ENCODE measurements around the gene WIPI1. TPM values are rescaled to one million over a fixed set of nuclear protein-coding genes. Genes with fewer than 3 reads are reported as not detected.

WIPI1 gene
- total RNA-seq, 4 donors from 2014 or later = 62.6 to 313 (median 97.1) TPM

GRCh38 chr17:68431045-68431608 lies 26.2 kb downstream of the WIPI1 start:
- Histone ChIP-seq H3K4me1 (peaks cover 0 to 2% (median under 1%) of the 10 kb centered on the region in 4 donors), H3K9me3 (no peaks in the 10 kb centered on the region), H3K27ac (no peak overlapping the region), H3K4me3 (no peak overlapping the region), H3K27me3 (no peaks in the 10 kb centered on the region), H3K36me3 (peaks cover 0 to 85% (median 39%) of the 10 kb centered on the region in 4 donors)
- in situ Hi-C loops (cut with MboI; ENCODE audit: low pct_ligation_motif_present in 1 of 4, low pct_unique_long_range_greater_than_20kb in 1 of 4, low sequenced_read_pairs in 3 of 4) = loop anchor here in 2 of 4 donors (10.0 kb wide), 1 partner anchor 166 kb away; no protein-coding TSS in a partner anchor
- intact Hi-C loops (cut with DNase I; ENCODE audit: low total_unique reads) = loop anchor here (10.0 kb wide), 1 partner anchor 1974 kb away; no protein-coding TSS in a partner anchor
- TF ChIP-seq POLR2AphosphoS5 (IDR thresholded peaks at IDR 0.05) (no peak), POLR2A (IDR thresholded peaks at IDR 0.05) (no peak), EP300 (IDR thresholded peaks at IDR 0.05; ENCODE audit: low read depth) (no peak), CTCF (IDR thresholded peaks at IDR 0.05) (no peak)
- no peak for DNase-seq
- WGBS, 2 donors (ENCODE audit: low coverage in 1 of 2) = 77% methylated on average over 13 of the region's 13 CpGs; no CpG with 5 or more reads in 1 of the 2 donors

- no peak for DNase-seq
- WGBS, 2 donors (ENCODE audit: low coverage in 1 of 2) = 96 to 98% methylated on average over 5 to 11 of the region's 11 CpGs
- Histone ChIP-seq H3K4me3 (no peak overlapping the region), H3K27ac (no peak overlapping the region), H3K36me3 (peaks cover 0 to 84% (median 40%) of the 10 kb centered on the region in 4 donors), H3K9me3 (no peaks in the 10 kb centered on the region), H3K4me1 (no peaks in the 10 kb centered on the region), H3K27me3 (no peaks in the 10 kb centered on the region)
- intact Hi-C loops (cut with DNase I; ENCODE audit: low total_unique reads) = loop anchor here (10.0 kb wide), 1 partner anchor 1975 kb away; no protein-coding TSS in a partner anchor
- TF ChIP-seq POLR2AphosphoS5 (IDR thresholded peaks at IDR 0.05) (no peak), EP300 (IDR thresholded peaks at IDR 0.05; ENCODE audit: low read depth) (no peak), CTCF (IDR thresholded peaks at IDR 0.05) (no peak), POLR2A (IDR thresholded peaks at IDR 0.05) (no peak)
- in situ Hi-C loops (cut with MboI; ENCODE audit: low pct_ligation_motif_present in 1 of 4, low pct_unique_long_range_greater_than_20kb in 1 of 4, low sequenced_read_pairs in 3 of 4) = loop anchor here in 2 of 4 donors (10.0 kb wide), 1 partner anchor 165 kb away; no protein-coding TSS in a partner anchor
Observed at GRCh38 chr17:68429881-68430280, 27.4 kb downstream of the WIPI1 start.

GRCh38 chr17:68428498-68429172 lies 28.7 kb downstream of the WIPI1 start:
- no peaks in the 10 kb centered on the region for H3K4me1 ChIP-seq
- no peak overlapping the region for H3K27ac ChIP-seq
- H3K4me3 ChIP-seq = no peak overlapping the region
- in situ Hi-C loops (cut with MboI; ENCODE audit: low pct_ligation_motif_present in 1 of 4, low pct_unique_long_range_greater_than_20kb in 1 of 4, low sequenced_read_pairs in 3 of 4) (no loop called here), intact Hi-C loops (cut with DNase I; ENCODE audit: low total_unique reads) (no loop called here)
- 91 to 100% methylated on average over 1 to 14 of the region's 14 CpGs for WGBS, 2 donors (ENCODE audit: low coverage in 1 of 2)
- peaks cover 0 to 83% (median 34%) of the 10 kb centered on the region in 4 donors for H3K36me3 ChIP-seq
- H3K27me3 ChIP-seq = no peaks in the 10 kb centered on the region
- H3K9me3 ChIP-seq = no peaks in the 10 kb centered on the region
- DNase-seq = no peak
- TF ChIP-seq POLR2AphosphoS5 (IDR thresholded peaks at IDR 0.05) = no peak
- TF ChIP-seq CTCF (IDR thresholded peaks at IDR 0.05) = no peak
- no peak for TF ChIP-seq EP300 (IDR thresholded peaks at IDR 0.05; ENCODE audit: low read depth)
- no peak for TF ChIP-seq POLR2A (IDR thresholded peaks at IDR 0.05)

- H3K4me3 ChIP-seq = no peak overlapping the region
- H3K36me3 ChIP-seq = peaks cover 0 to 76% (median 29%) of the 10 kb centered on the region in 4 donors
- H3K9me3 ChIP-seq = no peaks in the 10 kb centered on the region
- in situ Hi-C loops (cut with MboI; ENCODE audit: low pct_ligation_motif_present in 1 of 4, low pct_unique_long_range_greater_than_20kb in 1 of 4, low sequenced_read_pairs in 3 of 4) = no loop called here
- no peaks in the 10 kb centered on the region for H3K27me3 ChIP-seq
- no peaks in the 10 kb centered on the region for H3K4me1 ChIP-seq
- H3K27ac ChIP-seq = no peak overlapping the region
- 94% methylated on average over 7 of the region's 7 CpGs; no CpG with 5 or more reads in 1 of the 2 donors for WGBS, 2 donors (ENCODE audit: low coverage in 1 of 2)
- no peak for DNase-seq
- intact Hi-C loops (cut with DNase I; ENCODE audit: low total_unique reads) = no loop called here
- no peak for TF ChIP-seq POLR2AphosphoS5 (IDR thresholded peaks at IDR 0.05)
- no peak for TF ChIP-seq POLR2A (IDR thresholded peaks at IDR 0.05)
- TF ChIP-seq EP300 (IDR thresholded peaks at IDR 0.05; ENCODE audit: low read depth) = no peak
- no peak for TF ChIP-seq CTCF (IDR thresholded peaks at IDR 0.05)
Observed at GRCh38 chr17:68427575-68427974, 29.7 kb downstream of the WIPI1 start.
